Esophagus (tissue), 2 donors: ENCODE results near the gene CSNK1E. TPM values are rescaled to one million over a fixed set of nuclear protein-coding genes. Genes with fewer than 3 reads are reported as not detected.

ENCODE experiments used
- H3K27ac ChIP-seq, 2 donors: one replicate each; pipeline ENCODE4 v1.5.1; 2013; ENCODE audit warnings: low read depth in 2 of 2, mild to moderate bottlenecking in 2 of 2, inconsistent platforms in 1 of 2, low read length in 1 of 2, moderate library complexity in 1 of 2
- H3K27me3 ChIP-seq, 2 donors: one replicate each; pipeline ENCODE4 v1.6.1; 2013; ENCODE audit warnings: low read length in 2 of 2, control low read depth in 1 of 2, mild to moderate bottlenecking in 1 of 2; ENCODE audit not compliant: insufficient read depth in 2 of 2, control insufficient read depth in 1 of 2
- H3K36me3 ChIP-seq, 2 donors: one replicate each; pipeline ENCODE4 v1.6.1; 2013; ENCODE audit warnings: low read length in 1 of 2; ENCODE audit not compliant: control insufficient read depth in 2 of 2, insufficient read depth in 2 of 2
- H3K4me1 ChIP-seq, 2 donors: one replicate each; pipeline ENCODE4 v1.6.1; 2013; ENCODE audit warnings: low read length in 1 of 2; ENCODE audit not compliant: control insufficient read depth in 2 of 2, insufficient read depth in 2 of 2
- H3K4me3 ChIP-seq, 2 donors: one replicate each; pipeline ENCODE4 v1.5.1; 2013; ENCODE audit warnings: low read length in 2 of 2, mild to moderate bottlenecking in 2 of 2, low read depth in 1 of 2, moderate library complexity in 1 of 2
- H3K9me3 ChIP-seq, 2 donors: one replicate each; pipeline ENCODE4 v1.6.1; 2013; ENCODE audit warnings: mild to moderate bottlenecking in 2 of 2, low read depth in 1 of 2, low read length in 1 of 2, moderate library complexity in 1 of 2; ENCODE audit not compliant: control insufficient read depth in 2 of 2, insufficient read depth in 1 of 2
- WGBS, 2 donors: extraction: QIAGEN DNeasy Blood & Tissue Kit; methylation state at CpG; one replicate each; pipeline ENCODE4 v1.1.7; 2013; 5-methylcytosine and 5-hydroxymethylcytosine counted together
- polyA plus RNA-seq, 2 donors: library from polyadenylated mRNA; stranded (reverse); fragments of 200-250 nt; gene quantifications; one replicate each; pipeline ENCODE4 v1.2.3, GENCODE V29; 2013
- donor health status: healthy with polysubstance abuse.
- donor health status: Bipolar disorder and iron deficiency.

CSNK1E gene
- polyA plus RNA-seq, 2 donors = 69.4 to 152 TPM

DNA sequence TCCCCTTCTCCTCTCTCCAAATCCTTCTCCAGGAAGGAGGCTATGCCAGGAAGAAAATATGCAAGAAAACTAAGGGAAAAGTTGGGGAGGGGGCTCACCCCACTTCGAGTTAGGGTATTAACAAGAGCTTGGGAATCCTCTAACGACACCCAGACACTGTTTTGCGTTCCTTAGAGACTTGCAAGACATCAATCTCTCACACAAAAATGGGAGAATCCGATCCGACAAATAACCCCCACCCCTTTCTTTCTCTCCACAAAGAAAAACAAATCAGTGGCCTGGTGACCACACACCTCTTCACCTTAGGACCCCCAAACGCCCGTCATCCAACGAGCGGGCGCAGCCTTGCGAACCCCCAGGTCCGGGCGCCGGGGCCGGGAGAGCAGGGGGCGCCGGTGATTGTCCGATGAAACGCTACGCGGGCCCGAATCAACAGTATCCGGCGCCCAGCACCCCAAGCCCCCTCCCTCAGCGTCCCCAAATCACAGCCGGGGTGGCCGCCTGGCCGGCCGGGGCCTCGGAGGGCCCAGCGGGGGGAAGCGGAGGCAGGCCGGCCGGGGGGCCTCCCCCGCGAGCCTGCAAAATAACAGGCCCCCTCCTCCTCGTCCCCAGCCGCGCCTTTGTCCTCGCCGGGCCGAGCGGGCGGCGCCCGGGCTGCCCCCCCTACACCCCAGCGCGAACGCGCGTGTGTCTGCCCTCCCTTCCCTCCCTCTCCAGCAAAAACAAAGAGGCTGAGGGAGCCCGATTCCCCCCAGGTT lies 690 bp downstream of the CSNK1E start:
- Histone ChIP-seq H3K27ac (peak overlapping the region; percentile 96 to 98), H3K27me3 (no peaks in the 10 kb centered on the region), H3K4me3 (peak overlapping the region; percentile 67 to 82), H3K9me3 (no peaks in the 10 kb centered on the region), H3K4me1 (peaks cover 0 to 11% of the 10 kb centered on the region in 2 donors), H3K36me3 (peaks cover 3 to 5% of the 10 kb centered on the region in 2 donors)
- WGBS, 2 donors = 0 to 2% methylated on average over 44 to 52 of the region's 52 CpGs

DNA sequence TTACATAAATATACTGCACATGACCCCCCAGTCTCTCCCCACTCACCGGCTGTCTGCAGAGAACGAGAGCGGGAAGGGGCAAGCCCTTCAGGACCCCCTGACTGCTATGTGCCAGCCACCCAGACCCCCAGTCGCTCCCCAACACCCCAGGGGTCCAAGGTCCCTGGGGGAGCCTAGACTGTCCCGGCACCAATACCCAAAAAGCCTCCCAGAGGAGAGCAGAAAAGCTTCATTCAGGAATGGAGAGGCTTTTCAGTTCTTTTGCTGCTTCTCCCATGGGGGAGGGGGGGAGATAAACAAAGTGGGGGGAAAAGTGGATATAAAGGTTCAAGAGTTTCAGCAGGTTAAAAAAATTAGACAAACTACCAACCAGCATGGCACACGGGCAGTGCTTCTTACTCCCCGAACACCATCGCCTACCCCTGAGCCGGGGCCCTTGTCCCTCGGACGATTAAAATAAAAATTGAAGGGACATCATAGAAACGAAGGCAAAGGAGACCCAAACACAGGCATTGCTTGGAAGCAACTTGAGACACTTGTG lies 1.3 kb downstream of the CSNK1E start:
- peak overlapping the region; percentile 67 to 82 for H3K4me3 ChIP-seq
- peak overlapping the region; percentile 96 to 98 for H3K27ac ChIP-seq
- H3K36me3 ChIP-seq = peaks cover 3 to 7% of the 10 kb centered on the region in 2 donors
- peaks cover 2 to 13% of the 10 kb centered on the region in 2 donors for H3K4me1 ChIP-seq
- no peaks in the 10 kb centered on the region for H3K9me3 ChIP-seq
- H3K27me3 ChIP-seq = no peaks in the 10 kb centered on the region
- WGBS, 2 donors = 4 to 5% methylated on average over 12 of the region's 12 CpGs

DNA sequence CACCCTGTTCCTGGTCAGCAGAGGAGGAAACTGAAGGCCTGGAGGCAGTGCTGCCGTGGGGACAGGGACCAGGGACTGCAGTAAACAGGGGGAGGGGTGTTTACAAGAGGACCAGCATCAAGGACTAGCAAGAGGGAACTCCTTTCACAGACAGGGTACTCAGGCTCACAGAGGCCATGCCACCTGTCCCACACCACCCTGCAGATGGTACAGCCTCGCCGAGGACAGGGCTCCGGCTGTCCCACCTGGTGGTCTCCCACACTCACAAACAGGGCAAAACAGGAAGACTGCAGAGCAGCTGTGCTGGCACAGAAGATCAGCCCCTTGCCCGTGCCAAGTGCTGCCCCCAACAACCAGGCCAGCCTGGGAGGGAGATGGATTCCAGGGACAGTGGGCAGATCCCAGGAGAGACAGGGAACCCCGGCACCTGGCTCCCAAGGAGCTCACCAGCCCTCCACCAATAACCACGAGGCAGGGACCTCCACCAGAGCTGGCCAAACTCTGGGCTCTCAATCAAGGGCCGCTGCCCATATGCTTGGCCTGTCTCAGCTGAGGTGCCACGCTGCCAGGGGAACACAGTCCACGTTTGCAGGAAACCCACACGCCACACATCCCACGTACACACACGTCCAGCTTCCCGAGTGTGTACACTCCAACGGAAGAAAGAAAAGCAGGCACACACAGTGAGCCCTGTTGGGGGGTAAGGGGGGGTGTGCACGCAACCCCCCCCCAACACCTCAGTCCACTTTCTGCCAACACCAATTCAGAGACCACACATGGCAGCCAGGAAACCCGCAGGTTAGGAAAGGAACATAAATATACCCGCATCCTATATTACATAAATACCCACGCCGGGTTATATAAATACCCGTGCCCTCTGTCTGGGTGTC lies 2.1 kb downstream of the CSNK1E start:
- Histone ChIP-seq H3K27me3 (no peaks in the 10 kb centered on the region), H3K36me3 (peaks cover 3 to 10% of the 10 kb centered on the region in 2 donors), H3K4me1 (peaks cover 6 to 20% of the 10 kb centered on the region in 2 donors), H3K4me3 (peak overlapping the region; percentile 67 to 82), H3K9me3 (no peaks in the 10 kb centered on the region), H3K27ac (peak overlapping the region; percentile 96 to 98)
- 12% methylated on average over 21 of the region's 21 CpGs for WGBS, 2 donors

- peaks cover 6 to 21% of the 10 kb centered on the region in 2 donors for H3K4me1 ChIP-seq
- no peaks in the 10 kb centered on the region for H3K9me3 ChIP-seq
- H3K36me3 ChIP-seq = peaks cover 3 to 10% of the 10 kb centered on the region in 2 donors
- peak overlapping the region; percentile 96 to 98 for H3K27ac ChIP-seq
- peak overlapping the region; percentile 67 to 82 for H3K4me3 ChIP-seq
- H3K27me3 ChIP-seq = no peaks in the 10 kb centered on the region
- WGBS, 2 donors = 55 to 58% methylated on average over 23 of the region's 23 CpGs
Observed at GRCh38 chr22:38314051-38314932, 2.9 kb downstream of the CSNK1E start.

DNA sequence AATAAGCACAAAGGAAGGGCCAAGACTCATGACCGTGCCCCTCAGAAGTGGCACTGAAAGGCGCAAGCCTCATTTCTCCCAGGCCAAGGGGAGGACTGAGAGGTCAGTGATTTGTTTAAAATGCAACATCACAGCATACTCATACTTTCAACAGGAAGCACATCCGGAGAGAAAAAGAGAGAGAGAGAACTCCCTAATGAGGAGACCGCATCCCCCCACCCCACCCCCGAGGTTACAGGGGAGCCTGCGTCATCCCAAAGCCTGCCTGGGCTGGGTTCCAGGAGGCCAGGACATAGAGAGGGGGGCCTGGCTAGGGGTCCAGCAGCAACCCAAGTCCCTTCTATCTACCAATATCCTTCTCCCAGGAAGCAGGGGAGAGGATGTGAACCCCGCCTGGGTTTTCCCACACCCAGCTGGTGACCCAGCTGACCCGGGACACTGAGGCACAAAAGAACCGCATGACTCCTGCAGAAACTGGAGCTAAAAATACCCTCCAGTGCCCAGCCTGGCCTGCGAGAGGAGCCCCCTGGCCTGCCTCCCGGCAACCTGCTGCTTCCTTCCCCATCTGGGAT lies 3.8 kb downstream of the CSNK1E start:
- peaks cover 3 to 16% of the 10 kb centered on the region in 2 donors for H3K36me3 ChIP-seq
- H3K9me3 ChIP-seq = no peaks in the 10 kb centered on the region
- WGBS, 2 donors = 39 to 44% methylated on average over 11 of the region's 11 CpGs
- peak overlapping the region; percentile 67 to 82 for H3K4me3 ChIP-seq
- H3K27me3 ChIP-seq = no peaks in the 10 kb centered on the region
- peak overlapping the region; percentile 96 to 98 for H3K27ac ChIP-seq
- peaks cover 10 to 27% of the 10 kb centered on the region in 2 donors for H3K4me1 ChIP-seq

DNA sequence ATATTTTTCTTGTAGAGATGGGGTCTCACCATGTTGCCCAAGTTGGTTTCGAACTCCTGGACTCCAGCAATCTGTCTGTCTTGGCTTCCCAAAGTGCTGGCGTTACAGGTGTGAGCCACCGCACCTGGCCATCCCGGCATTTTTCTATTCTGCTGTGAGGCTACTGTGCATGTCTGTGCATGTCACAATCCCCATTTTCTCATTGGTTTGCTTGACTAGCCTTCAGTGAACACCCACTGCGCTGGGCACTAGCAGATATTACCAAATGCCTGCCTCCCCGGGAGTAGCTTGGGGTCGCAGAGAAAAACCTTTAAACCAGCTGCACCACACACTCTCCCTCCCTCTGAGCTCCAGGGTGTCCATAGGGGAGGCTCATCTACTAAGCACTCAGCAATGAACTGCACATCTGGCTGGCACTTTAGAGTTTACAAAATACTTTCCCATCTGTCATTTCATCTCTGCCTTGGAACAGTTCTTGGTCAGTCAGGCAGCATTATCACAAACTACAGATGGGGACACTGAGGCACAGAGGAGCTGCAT lies 4.9 kb downstream of the CSNK1E start:
- 71 to 79% methylated on average over 7 of the region's 7 CpGs for WGBS, 2 donors
- Histone ChIP-seq H3K9me3 (no peaks in the 10 kb centered on the region), H3K27ac (peak overlapping the region; percentile 96 to 98), H3K36me3 (peaks cover 3 to 19% of the 10 kb centered on the region in 2 donors), H3K27me3 (no peaks in the 10 kb centered on the region), H3K4me1 (peaks cover 10 to 27% of the 10 kb centered on the region in 2 donors), H3K4me3 (peak overlapping the region; percentile 19 to 82)

GRCh38 chr22:38311323-38311620 lies 6.0 kb downstream of the CSNK1E start:
- H3K27me3 ChIP-seq = no peaks in the 10 kb centered on the region
- H3K4me1 ChIP-seq = peaks cover 10 to 27% of the 10 kb centered on the region in 2 donors
- no peak overlapping the region for H3K4me3 ChIP-seq
- H3K36me3 ChIP-seq = peaks cover 3 to 19% of the 10 kb centered on the region in 2 donors
- no peaks in the 10 kb centered on the region for H3K9me3 ChIP-seq
- no peak overlapping the region for H3K27ac ChIP-seq
- 60 to 66% methylated on average over 4 of the region's 4 CpGs for WGBS, 2 donors

GRCh38 chr22:38310518-38311322 lies 6.5 kb downstream of the CSNK1E start:
- H3K36me3 ChIP-seq = peaks cover 3 to 19% of the 10 kb centered on the region in 2 donors
- WGBS, 2 donors = 68 to 72% methylated on average over 18 of the region's 18 CpGs
- H3K27me3 ChIP-seq = no peaks in the 10 kb centered on the region
- H3K27ac ChIP-seq = peak overlapping the region; percentile 48 to 72
- peaks cover 10 to 27% of the 10 kb centered on the region in 2 donors for H3K4me1 ChIP-seq
- H3K9me3 ChIP-seq = no peaks in the 10 kb centered on the region
- peak overlapping the region in 1 of 2 donors; percentile 0 for H3K4me3 ChIP-seq
